Keratinocyte (primary cell): Measurements from ENCODE around the gene ROBO2. TPM values are rescaled to one million over a fixed set of nuclear protein-coding genes. Genes with fewer than 3 reads are reported as not detected.

Experiments
- DNase-seq: peaks from one replicate; pipeline ENCODE4 v3.0.0-alpha.2; 2011; ENCODE audit warnings: low read depth, missing footprints, low spot score
- FAIRE-seq: peaks from 2 replicates; lab custom pipeline; 2011; peaks lifted over from hg19 to GRCh38; lab: Jason Lieb, UNC
- H2AFZ ChIP-seq: 2 replicates; pipeline ENCODE4 v1.6.0; 2012; ENCODE audit warnings: low read length, control low read depth, inconsistent platforms; ENCODE audit not compliant: control insufficient read depth
- H3K27ac ChIP-seq: 2 replicates; pipeline ENCODE4 v1.5.1; 2011; ENCODE audit warnings: low read length; ENCODE audit not compliant: control insufficient read depth, insufficient read depth
- H3K27me3 ChIP-seq: 3 replicates; pipeline ENCODE4 v1.6.0; 2011; ENCODE audit warnings: low read length; ENCODE audit not compliant: control insufficient read depth, insufficient read depth; ENCODE audit errors: extremely low read depth
- H3K36me3 ChIP-seq, 2 experiments: 2 replicates in 1 of 2; 3 replicates in 1 of 2; pipeline ENCODE4 v1.5.1; 2011; ENCODE audit warnings: low read length in 2 of 2, mild to moderate bottlenecking in 1 of 2; ENCODE audit not compliant: control insufficient read depth in 2 of 2, insufficient read depth in 2 of 2; ENCODE audit errors: extremely low read depth in 1 of 2
- H3K4me1 ChIP-seq: 3 replicates; pipeline ENCODE4 v1.5.1; 2011; ENCODE audit warnings: low read length; ENCODE audit not compliant: control insufficient read depth, insufficient read depth; ENCODE audit errors: extremely low read depth
- H3K4me2 ChIP-seq: 3 replicates; pipeline ENCODE4 v1.6.0; 2011; ENCODE audit warnings: low read depth, low read length; ENCODE audit not compliant: control insufficient read depth, insufficient read depth; ENCODE audit errors: extremely low read depth
- H3K4me3 ChIP-seq, 3 experiments: fragments of 200-600 bp in 1 of 3; sonication (generic) in 1 of 3; 2 replicates in 2 of 3; 3 replicates in 1 of 3; pipeline ENCODE4 v1.5.1; 2011 to 2016; ENCODE audit warnings: low read length in 3 of 3, mild to moderate bottlenecking in 3 of 3, control low read depth in 2 of 3, inconsistent platforms in 1 of 3, low read depth in 1 of 3, mixed read lengths in 1 of 3, mixed run types in 1 of 3, moderate library complexity in 1 of 3; ENCODE audit not compliant: control insufficient read depth in 2 of 3, insufficient read depth in 2 of 3; ENCODE audit errors: extremely low read depth in 1 of 3
- H3K79me2 ChIP-seq: 2 replicates; pipeline ENCODE4 v1.6.0; 2012; ENCODE audit warnings: low read length; ENCODE audit not compliant: control insufficient read depth, insufficient read depth
- H3K9ac ChIP-seq: 3 replicates; pipeline ENCODE4 v1.6.0; 2011; ENCODE audit warnings: low read length; ENCODE audit not compliant: control insufficient read depth, insufficient read depth; ENCODE audit errors: extremely low read depth
- H3K9me1 ChIP-seq: 3 replicates; pipeline ENCODE4 v1.6.0; 2011; ENCODE audit warnings: low read length; ENCODE audit not compliant: control insufficient read depth, insufficient read depth; ENCODE audit errors: extremely low read depth
- H3K9me3 ChIP-seq: 2 replicates; pipeline ENCODE4 v1.5.1; 2012; ENCODE audit warnings: low read depth, low read length; ENCODE audit not compliant: control insufficient read depth
- H4K20me1 ChIP-seq: 3 replicates; pipeline ENCODE4 v1.6.0; 2011; ENCODE audit warnings: low read length; ENCODE audit not compliant: control insufficient read depth, insufficient read depth; ENCODE audit errors: extremely low read depth
- EZH2 ChIP-seq: IDR thresholded peaks from one replicate; pipeline ENCODE4 v1.6.1; 2012; ENCODE audit warnings: inconsistent platforms, mild to moderate bottlenecking, low read length, moderate library complexity
- dilution Hi-C: fragments of 300-500 bp; cut with MboI; formaldehyde crosslinking; loops from one replicate; pipeline ENCODE4 v1.7.0; 2020; ENCODE audit warnings: low sequenced_read_pairs; ENCODE audit not compliant: extremely low pct_ligation_motif_present
- polyA plus RNA-seq, 5 experiments: library from polyadenylated mRNA; depleted of rRNA in 3 of 5; stranded (reverse) in 3 of 5; stranded (forward) in 1 of 5; unstranded in 1 of 5; fragments of >200 nt; gene quantifications; 1 replicate in 1 of 5; 2 replicates in 3 of 5; 3 replicates in 1 of 5; pipeline versions ENCODE4 v1.2.1 to v1.2.3, GENCODE V29; 2011 to 2012; ENCODE audit warnings: missing spikeins in 2 of 5, low read depth in 1 of 5, low replicate concordance in 1 of 5
- TF ChIP-seq, protein P1 (sequence below), 3 experiments: IDR thresholded peaks in 1 of 3; conservative IDR thresholded peaks in 1 of 3; optimal IDR thresholded peaks in 1 of 3; 2 replicates in 2 of 3; 3 replicates in 1 of 3; pipeline versions ENCODE3 to v1.5.1; 2011; ENCODE audit warnings: low read length in 3 of 3, mild to moderate bottlenecking in 3 of 3, moderate library complexity in 2 of 3, control low read depth in 1 of 3, inconsistent platforms in 1 of 3; ENCODE audit not compliant: insufficient read depth in 2 of 3; ENCODE audit errors: extremely low read depth in 1 of 3

The ROBO2 gene
- polyA plus RNA-seq, 1 donor (not counting 4 experiments of a cell fraction or from before 2014, with no cell fraction given), result 0.30 TPM

DNA sequence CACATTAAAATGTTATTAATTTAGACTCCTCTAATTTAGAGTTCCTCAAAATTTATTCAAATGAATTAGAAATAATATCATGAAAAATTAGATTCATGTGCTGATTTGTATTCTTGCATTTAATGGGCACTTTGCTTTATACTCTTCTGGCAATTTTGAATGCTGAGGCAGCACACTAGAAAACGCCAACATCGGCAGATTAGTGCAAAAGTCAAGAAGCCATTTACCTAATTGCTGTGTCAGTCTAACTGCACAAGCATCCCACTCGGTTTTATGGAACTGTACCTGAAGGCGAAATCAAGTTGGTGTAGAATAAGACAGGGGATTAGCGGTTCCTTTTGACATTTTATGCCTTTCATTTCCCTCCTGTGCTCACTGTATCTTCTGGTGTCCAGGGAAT, 382.0 kb downstream of the ROBO2 start:
- Histone ChIP-seq H3K4me3 (no peak overlapping the region), H3K9ac (no peak overlapping the region), H3K27ac (no peak overlapping the region), H3K4me2 (no peak overlapping the region), H3K9me1 (no peaks in the 10 kb centered on the region), H3K4me1 (no peaks in the 10 kb centered on the region), H3K27me3 (no peaks in the 10 kb centered on the region), H3K79me2 (no peaks in the 10 kb centered on the region), H2AFZ (no peak overlapping the region), H3K9me3 (no peaks in the 10 kb centered on the region), H3K36me3 (no peaks in the 10 kb centered on the region), H4K20me1 (no peaks in the 10 kb centered on the region)
- no peak for DNase-seq
- TF ChIP-seq, protein P1, sequence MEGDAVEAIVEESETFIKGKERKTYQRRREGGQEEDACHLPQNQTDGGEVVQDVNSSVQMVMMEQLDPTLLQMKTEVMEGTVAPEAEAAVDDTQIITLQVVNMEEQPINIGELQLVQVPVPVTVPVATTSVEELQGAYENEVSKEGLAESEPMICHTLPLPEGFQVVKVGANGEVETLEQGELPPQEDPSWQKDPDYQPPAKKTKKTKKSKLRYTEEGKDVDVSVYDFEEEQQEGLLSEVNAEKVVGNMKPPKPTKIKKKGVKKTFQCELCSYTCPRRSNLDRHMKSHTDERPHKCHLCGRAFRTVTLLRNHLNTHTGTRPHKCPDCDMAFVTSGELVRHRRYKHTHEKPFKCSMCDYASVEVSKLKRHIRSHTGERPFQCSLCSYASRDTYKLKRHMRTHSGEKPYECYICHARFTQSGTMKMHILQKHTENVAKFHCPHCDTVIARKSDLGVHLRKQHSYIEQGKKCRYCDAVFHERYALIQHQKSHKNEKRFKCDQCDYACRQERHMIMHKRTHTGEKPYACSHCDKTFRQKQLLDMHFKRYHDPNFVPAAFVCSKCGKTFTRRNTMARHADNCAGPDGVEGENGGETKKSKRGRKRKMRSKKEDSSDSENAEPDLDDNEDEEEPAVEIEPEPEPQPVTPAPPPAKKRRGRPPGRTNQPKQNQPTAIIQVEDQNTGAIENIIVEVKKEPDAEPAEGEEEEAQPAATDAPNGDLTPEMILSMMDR (optimal IDR thresholded peaks at IDR 0.05 in 1 of 3, IDR thresholded peaks at IDR 0.05 in 1 of 3, conservative IDR thresholded peaks at IDR 0.05 in 1 of 3; ENCODE audit: extremely low read depth in 1 of 3, insufficient read depth in 2 of 3, low read length in 3 of 3), result no peak
- no peak for TF ChIP-seq EZH2
- dilution Hi-C loops, result no loop called here
- no peak for FAIRE-seq

DNA sequence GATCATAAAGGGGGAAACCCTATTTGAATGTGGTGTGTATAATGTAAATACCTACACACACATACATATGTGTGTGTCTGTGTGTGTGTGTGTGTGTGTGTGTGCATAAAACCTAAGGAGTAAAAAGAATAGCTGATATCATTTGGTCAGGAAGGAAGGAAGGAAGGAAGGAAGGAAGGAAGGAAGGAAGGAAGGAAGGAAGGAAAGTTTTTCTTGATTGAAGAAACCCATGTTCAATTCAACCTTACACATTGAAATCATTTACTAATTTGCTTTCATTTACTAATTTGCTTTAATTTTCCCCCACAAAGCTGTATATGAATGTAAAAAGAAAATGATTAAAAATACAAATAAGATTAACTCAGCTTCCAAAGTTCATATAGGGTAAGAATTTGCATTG, 386.6 kb downstream of the ROBO2 start:
- Histone ChIP-seq H3K36me3 (no peaks in the 10 kb centered on the region), H3K9me3 (no peaks in the 10 kb centered on the region), H3K79me2 (no peaks in the 10 kb centered on the region), H4K20me1 (no peaks in the 10 kb centered on the region), H3K4me2 (no peak overlapping the region), H2AFZ (no peak overlapping the region), H3K9me1 (no peaks in the 10 kb centered on the region), H3K27ac (no peak overlapping the region), H3K4me1 (no peaks in the 10 kb centered on the region), H3K4me3 (no peak overlapping the region), H3K27me3 (no peaks in the 10 kb centered on the region), H3K9ac (no peak overlapping the region)
- dilution Hi-C loops, result no loop called here
- no peak for TF ChIP-seq EZH2
- TF ChIP-seq, protein P1 (optimal IDR thresholded peaks at IDR 0.05 in 1 of 3, IDR thresholded peaks at IDR 0.05 in 1 of 3, conservative IDR thresholded peaks at IDR 0.05 in 1 of 3; ENCODE audit: extremely low read depth in 1 of 3, insufficient read depth in 2 of 3, low read length in 3 of 3), result no peak
- DNase-seq (no peak), FAIRE-seq (no peak)
